K562 (cell line): Measurements from ENCODE around the gene COX6A1. TPM values are rescaled to one million over a fixed set of nuclear protein-coding genes. Genes with fewer than 3 reads are reported as not detected.

Experiments used
- ATAC-seq: fragments of 200-7000 bp; cut with Tn5 transposase; 3 replicates; pipeline ENCODE4 v1.9.1; 2020; ENCODE audit warnings: moderate library complexity
- BruUV-seq: library from RNA; stranded (reverse); fragments of 400-500 nt; replicated peaks from 2 replicates; lab custom pipeline; 2021; lab: Mats Ljungman, UMichigan
- CTCF ChIA-PET: fragments of 300-600 bp; formaldehyde crosslinking; extraction: SDS; loops from one replicate; lab custom pipeline; 2021; ENCODE audit warnings: low intra/inter-chr PET ratio; lab: Yijun Ruan, JAX
- POLR2A ChIA-PET: fragments of 300-600, 350-650 bp; sonication (Branson Sonifier 250); formaldehyde crosslinking; extraction: SDS; loops from one replicate; lab custom pipeline; 2021; ENCODE audit warnings: antibody characterized with exemption, inconsistent platforms; lab: Yijun Ruan, JAX
- DNase-seq, 4 experiments: peaks; one replicate each; pipeline versions ENCODE4 v3.0.0 to v3.0.0-alpha.2; 2011 to 2018; ENCODE audit warnings: low spot score in 3 of 4, mixed read lengths in 3 of 4; ENCODE audit errors: extremely low read depth in 1 of 4
- FAIRE-seq: peaks from 2 replicates; lab custom pipeline; 2011; peaks lifted over from hg19 to GRCh38; lab: Jason Lieb, UNC
- H2AFZ ChIP-seq: 2 replicates; pipeline ENCODE4 v1.6.0; 2011; ENCODE audit warnings: low read depth, low read length, control low read depth, inconsistent platforms
- H3K27ac ChIP-seq: fragments of 200-600 bp; 3 replicates; pipeline ENCODE4 v1.8.0; 2011; ENCODE audit warnings: low read depth, mild to moderate bottlenecking, control low read depth, inconsistent platforms, low read length, moderate library complexity, mixed read lengths; ENCODE audit errors: extremely low read depth
- H3K27me3 ChIP-seq, 2 experiments: fragments of 300-600 bp in 1 of 2; 2 replicates in 1 of 2; 3 replicates in 1 of 2; pipeline versions ENCODE4 v1.6.0 to v1.8.0; 2011; ENCODE audit warnings: inconsistent platforms in 2 of 2, low read length in 2 of 2, mild to moderate bottlenecking in 1 of 2, mixed read lengths in 1 of 2, moderate library complexity in 1 of 2; ENCODE audit not compliant: control insufficient read depth in 2 of 2, insufficient read depth in 2 of 2
- H3K36me3 ChIP-seq: fragments of 300-600 bp; 3 replicates; pipeline ENCODE4 v1.8.0; 2011; ENCODE audit warnings: mild to moderate bottlenecking, low read length, inconsistent platforms; ENCODE audit not compliant: control insufficient read depth, insufficient read depth
- H3K4me1 ChIP-seq, 2 experiments: fragments of 200-600 bp in 1 of 2; replicated peaks in 1 of 2; 2 replicates in 1 of 2; 3 replicates in 1 of 2; pipeline versions ENCODE4 v1.5.1 to v1.8.0; 2011; ENCODE audit warnings: inconsistent platforms in 2 of 2, low read length in 2 of 2, mild to moderate bottlenecking in 1 of 2, mixed read lengths in 1 of 2, moderate library complexity in 1 of 2; ENCODE audit not compliant: control insufficient read depth in 2 of 2, insufficient read depth in 2 of 2
- H3K4me2 ChIP-seq: 2 replicates; pipeline ENCODE4 v1.6.1; 2011; ENCODE audit warnings: low read length, control low read depth, inconsistent platforms, mixed read lengths; ENCODE audit not compliant: insufficient read depth
- H3K4me3 ChIP-seq: fragments of 200-600 bp; sonication (generic), shearing (Covaris generic); 2 replicates; pipeline ENCODE4 v1.5.1; 2016; ENCODE audit warnings: control low read depth, inconsistent platforms
- H3K79me2 ChIP-seq: fragments of 200-600 bp; 3 replicates; pipeline ENCODE4 v1.8.0; 2011; ENCODE audit warnings: low read length, inconsistent platforms; ENCODE audit not compliant: control insufficient read depth, insufficient read depth
- H3K9ac ChIP-seq, 2 experiments: 2 replicates each; pipeline versions ENCODE4 v1.6.0 to v1.6.1; 2011; ENCODE audit warnings: low read depth in 2 of 2, low read length in 2 of 2, control low read depth in 1 of 2, inconsistent platforms in 1 of 2, mild to moderate bottlenecking in 1 of 2, mixed read lengths in 1 of 2; ENCODE audit not compliant: insufficient read depth in 1 of 2
- H3K9me1 ChIP-seq: one replicate; pipeline ENCODE4 v1.6.0; 2011; ENCODE audit warnings: inconsistent platforms, mild to moderate bottlenecking, low read length, moderate library complexity; ENCODE audit not compliant: control insufficient read depth, insufficient read depth
- H3K9me3 ChIP-seq: replicated peaks from 2 replicates; pipeline ENCODE4 v1.5.1; 2011; ENCODE audit warnings: low read depth, low read length, inconsistent platforms; ENCODE audit not compliant: control insufficient read depth, insufficient read depth
- H4K20me1 ChIP-seq: replicated peaks from 2 replicates; pipeline ENCODE4 v1.6.1; 2011; ENCODE audit warnings: low read length, inconsistent platforms, mixed read lengths; ENCODE audit not compliant: control insufficient read depth, insufficient read depth
- GTF2A2 ChIP-seq: IDR thresholded peaks from 2 replicates; pipeline ENCODE4 v1.6.1; 2016; ENCODE audit warnings: mild to moderate bottlenecking, missing genetic modification characterization, missing compliant biosample characterization
- MGA ChIP-seq: fragments of 450-650 bp; IDR thresholded peaks from 2 replicates; pipeline ENCODE4 v1.6.1; 2016; ENCODE audit warnings: mild to moderate bottlenecking, moderate library complexity
- WGBS: fragments of 100-300 bp; shearing (Covaris generic); methylation state at CpG from one replicate; pipeline ENCODE4 v1.1.6; 2016; ENCODE audit warnings: low coverage, mixed read lengths; ENCODE audit not compliant: insufficient coverage; ENCODE audit errors: missing lambda C conversion rate; 5-methylcytosine and 5-hydroxymethylcytosine counted together
- in situ Hi-C: fragments of 300-500 bp; cut with MboI; formaldehyde crosslinking; loops from 4 replicates; pipeline ENCODE4 v1.15.0; 2018; ENCODE audit warnings: inconsistent platforms, mixed read lengths
- intact Hi-C: fragments of 100-400 bp; cut with micrococcal nuclease; formaldehyde crosslinking; loops from 2 replicates; pipeline ENCODE4 v1.14.2; 2022
- polyA plus RNA-seq, 8 experiments: library from polyadenylated mRNA; depleted of rRNA in 4 of 8; stranded (reverse) in 5 of 8; unstranded in 3 of 8; fragments of >200 nt; fragmentation: Nextera tagmentation in 2 of 8; fragmentation: Illumina TruSeq in 1 of 8; extraction: Ambion mirVana in 2 of 8; extraction: Trizol in 1 of 8; gene quantifications; 2 replicates each; pipeline versions ENCODE4 v1.2.1 to v1.2.3, GENCODE V29; 2011 to 2014; ENCODE audit warnings: inconsistent platforms in 1 of 8, missing spikeins in 1 of 8
- total RNA-seq, 7 experiments: library from RNA; depleted of rRNA in 6 of 7; stranded (reverse); fragments of >200 nt in 6 of 7; fragmentation: Illumina TruSeq in 2 of 7; extraction: Trizol in 2 of 7; gene quantifications; 2 replicates each; pipeline versions ENCODE4 v1.2.1 to v1.2.3, GENCODE V29; 2011 to 2021; ENCODE audit warnings: low replicate concordance in 1 of 7

COX6A1 gene
- total and polyA plus RNA-seq, 9 of the 15 experiments (the other 6 are each of a cell fraction or from before 2014, with no cell fraction given) = 414 to 4,142 (median 931) TPM

DNA sequence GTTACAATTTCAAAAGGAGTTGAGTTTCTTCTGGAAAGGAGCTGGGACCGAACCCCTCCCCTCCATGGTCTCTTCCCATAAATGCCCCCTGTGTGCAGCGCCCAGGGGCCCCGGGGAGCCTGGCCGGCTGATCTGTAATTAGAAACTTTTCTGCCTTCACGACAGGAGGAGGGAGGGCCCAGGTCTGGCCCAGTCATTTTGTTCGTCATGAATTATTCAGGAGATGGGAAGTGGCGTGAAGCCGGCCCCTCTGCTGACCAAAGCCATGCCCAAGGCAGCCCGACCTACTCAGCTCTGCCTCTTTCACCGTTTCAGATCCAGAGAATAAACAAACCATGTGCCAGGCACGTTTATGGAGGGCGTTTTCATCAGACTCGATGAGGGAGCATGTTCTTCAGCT is 35.7 kb upstream of the COX6A1 start:
- in situ Hi-C loops (no loop called here), intact Hi-C loops (no loop called here)
- peak overlapping the region; percentile 41; the same call in 1 of the 2 replicates for H3K4me2 ChIP-seq
- ChIA-PET CTCF (no interaction called here), POLR2A (no interaction called here)
- H3K9ac ChIP-seq = peak overlapping the region in 1 of 2 experiments; percentile 60; a peak in 1 of 4 replicates
- H3K27me3 ChIP-seq = peaks cover 3 to 15% of the 10 kb centered on the region in 2 experiments; a peak in 3 of 5 replicates
- WGBS = 7% methylated on average over 13 of the region's 13 CpGs
- BruUV-seq = no TSS peak
- H3K9me3 ChIP-seq = no peaks in the 10 kb centered on the region; the same call in 1 of the 2 replicates
- H3K4me3 ChIP-seq = no peak overlapping the region
- H3K36me3 ChIP-seq = no peaks in the 10 kb centered on the region
- no peak overlapping the region for H3K27ac ChIP-seq
- H3K79me2 ChIP-seq = no peaks in the 10 kb centered on the region
- TF ChIP-seq MGA = peak; percentile 62
- TF ChIP-seq GTF2A2 (tag) = no peak
- peaks cover 0 to 7% of the 10 kb centered on the region in 2 experiments; a peak in 2 of 5 replicates for H3K4me1 ChIP-seq
- FAIRE-seq (peak; percentile 62), ATAC-seq (peak; percentile 76), DNase-seq (no peak)
- no peaks in the 10 kb centered on the region for H3K9me1 ChIP-seq
- H4K20me1 ChIP-seq = no peaks in the 10 kb centered on the region
- H2AFZ ChIP-seq = peak overlapping the region; percentile 83
